ENCODE measurements around the gene STARD5. TPM values are rescaled to one million over a fixed set of nuclear protein-coding genes. Genes with fewer than 3 reads are reported as not detected.

Gene STARD5
- total RNA-seq, 3 donors from 2014 or later (not counting 1 experiment from before 2014, with no cell fraction given) = 4.7 to 6.6 (median 6.3) TPM

DNA sequence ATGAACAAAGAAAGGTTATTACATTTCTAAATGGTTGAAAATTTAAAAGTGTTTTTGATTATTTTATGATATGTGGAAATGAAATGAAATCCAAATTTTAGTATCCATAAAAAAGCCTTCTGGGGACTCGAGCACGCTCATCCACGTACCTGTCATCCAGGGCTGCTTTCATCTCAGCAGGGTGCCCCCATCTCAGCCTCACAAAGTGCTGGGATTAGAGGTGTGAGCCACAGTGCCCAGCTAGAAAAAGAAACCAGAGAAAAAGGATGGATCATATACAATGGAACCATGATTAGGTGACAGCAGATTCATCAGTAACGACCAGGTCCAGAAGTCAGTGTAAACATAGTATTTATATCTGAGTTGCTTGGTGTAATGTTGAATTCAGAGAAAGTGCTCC is 49.7 kb downstream of the STARD5 start:
- Histone ChIP-seq H3K36me3 (ENCODE audit: control insufficient read depth, insufficient read depth, low read length) (no peaks in the 10 kb centered on the region), H3K9me3 (ENCODE audit: control insufficient read depth, insufficient read depth, low read length) (peaks cover 3% of the 10 kb centered on the region), H3K27ac (ENCODE audit: low read length) (no peak overlapping the region), H3K4me1 (ENCODE audit: control insufficient read depth, insufficient read depth, low read length) (no peaks in the 10 kb centered on the region), H3K27me3 (ENCODE audit: control insufficient read depth, insufficient read depth, low read length) (no peaks in the 10 kb centered on the region), H3K4me3 (ENCODE audit: low read length) (no peak overlapping the region)
- intact Hi-C loops (cut with micrococcal nuclease) = loop anchor here (2.0 kb wide), 1 partner anchor 23 kb away; no protein-coding TSS in a partner anchor
- H3K36me3 Mint-ChIP-seq = peaks cover 9% of the 10 kb centered on the region
- H3K27ac Mint-ChIP-seq = no peak overlapping the region
- H3K27me3 Mint-ChIP-seq (ENCODE audit: low read depth in 2 of 2) = no peaks in the 10 kb centered on the region
- ATAC-seq = no peak
- no peak overlapping the region for H3K4me3 Mint-ChIP-seq
- WGBS (ENCODE audit: insufficient coverage) = 94% methylated on average over 3 of the region's 4 CpGs
- no peak for DNase-seq
- H3K9me3 Mint-ChIP-seq = peaks cover 4 to 5% of the 10 kb centered on the region in 2 donors
- TF ChIP-seq, protein P1, sequence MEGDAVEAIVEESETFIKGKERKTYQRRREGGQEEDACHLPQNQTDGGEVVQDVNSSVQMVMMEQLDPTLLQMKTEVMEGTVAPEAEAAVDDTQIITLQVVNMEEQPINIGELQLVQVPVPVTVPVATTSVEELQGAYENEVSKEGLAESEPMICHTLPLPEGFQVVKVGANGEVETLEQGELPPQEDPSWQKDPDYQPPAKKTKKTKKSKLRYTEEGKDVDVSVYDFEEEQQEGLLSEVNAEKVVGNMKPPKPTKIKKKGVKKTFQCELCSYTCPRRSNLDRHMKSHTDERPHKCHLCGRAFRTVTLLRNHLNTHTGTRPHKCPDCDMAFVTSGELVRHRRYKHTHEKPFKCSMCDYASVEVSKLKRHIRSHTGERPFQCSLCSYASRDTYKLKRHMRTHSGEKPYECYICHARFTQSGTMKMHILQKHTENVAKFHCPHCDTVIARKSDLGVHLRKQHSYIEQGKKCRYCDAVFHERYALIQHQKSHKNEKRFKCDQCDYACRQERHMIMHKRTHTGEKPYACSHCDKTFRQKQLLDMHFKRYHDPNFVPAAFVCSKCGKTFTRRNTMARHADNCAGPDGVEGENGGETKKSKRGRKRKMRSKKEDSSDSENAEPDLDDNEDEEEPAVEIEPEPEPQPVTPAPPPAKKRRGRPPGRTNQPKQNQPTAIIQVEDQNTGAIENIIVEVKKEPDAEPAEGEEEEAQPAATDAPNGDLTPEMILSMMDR (IDR thresholded peaks at IDR 0.05) = no peak
- peaks cover 9 to 12% of the 10 kb centered on the region in 2 donors for H3K4me1 Mint-ChIP-seq

DNA sequence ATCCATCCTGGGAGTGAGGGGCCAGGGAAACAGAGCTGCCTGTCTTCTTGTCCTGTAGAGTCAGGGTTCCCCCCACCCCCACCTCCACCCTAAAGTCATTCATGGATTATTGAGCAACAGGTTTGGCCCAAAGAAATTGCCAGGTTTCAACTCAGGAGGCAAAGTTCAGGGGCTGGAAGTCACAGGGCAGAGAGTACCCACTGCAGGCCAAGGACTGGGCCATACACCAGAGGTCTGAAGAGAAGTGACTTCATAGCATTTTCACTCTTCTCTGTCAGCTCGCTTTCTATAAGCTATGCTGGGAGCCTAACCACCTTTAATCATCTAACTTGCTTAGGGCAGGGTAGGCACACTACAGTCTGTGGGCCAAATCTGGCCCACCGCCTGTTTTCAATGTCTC is 50.1 kb downstream of the STARD5 start:
- Mint-ChIP-seq H3K36me3 (peaks cover 9% of the 10 kb centered on the region), H3K27me3 (ENCODE audit: low read depth in 2 of 2) (no peaks in the 10 kb centered on the region), H3K27ac (no peak overlapping the region), H3K4me1 (peaks cover 9 to 12% of the 10 kb centered on the region in 2 donors), H3K9me3 (peaks cover 4 to 5% of the 10 kb centered on the region in 2 donors), H3K4me3 (no peak overlapping the region)
- peaks cover 3% of the 10 kb centered on the region for H3K9me3 ChIP-seq (ENCODE audit: control insufficient read depth, insufficient read depth, low read length)
- no peaks in the 10 kb centered on the region for H3K4me1 ChIP-seq (ENCODE audit: control insufficient read depth, insufficient read depth, low read length)
- H3K27me3 ChIP-seq (ENCODE audit: control insufficient read depth, insufficient read depth, low read length) = no peaks in the 10 kb centered on the region
- 100% methylated on average over 2 of the region's 2 CpGs for WGBS (ENCODE audit: insufficient coverage)
- ATAC-seq = no peak
- intact Hi-C loops (cut with micrococcal nuclease) = loop anchor here (2.0 kb wide), 1 partner anchor 23 kb away; no protein-coding TSS in a partner anchor
- no peak overlapping the region for H3K4me3 ChIP-seq (ENCODE audit: low read length)
- H3K36me3 ChIP-seq (ENCODE audit: control insufficient read depth, insufficient read depth, low read length) = no peaks in the 10 kb centered on the region
- no peak overlapping the region for H3K27ac ChIP-seq (ENCODE audit: low read length)
- TF ChIP-seq, protein P1 (IDR thresholded peaks at IDR 0.05) = no peak
- no peak for DNase-seq

DNA sequence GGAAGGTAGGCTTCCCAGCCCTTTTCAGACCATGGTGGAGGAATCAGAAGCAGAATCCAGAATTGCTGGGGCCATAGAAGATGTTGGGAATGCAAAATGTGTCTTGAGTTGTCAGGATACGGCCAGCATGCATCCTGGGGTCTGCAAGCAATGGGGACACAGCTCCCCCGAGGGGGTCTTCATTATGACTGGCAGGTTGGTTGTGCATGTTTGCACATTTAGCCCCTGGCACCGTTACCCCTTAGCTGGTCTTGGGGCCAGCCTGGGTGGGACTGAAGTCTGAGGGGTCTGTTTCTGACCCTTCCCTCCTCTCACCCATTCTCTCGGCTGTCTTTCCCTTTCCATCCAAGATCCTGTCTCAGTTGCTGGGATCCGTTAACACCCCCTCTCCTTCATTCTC is 50.7 kb downstream of the STARD5 start:
- H3K36me3 ChIP-seq (ENCODE audit: control insufficient read depth, insufficient read depth, low read length) = no peaks in the 10 kb centered on the region
- Mint-ChIP-seq H3K36me3 (peaks cover 9% of the 10 kb centered on the region), H3K4me1 (peaks cover 9 to 12% of the 10 kb centered on the region in 2 donors), H3K9me3 (peaks cover 4 to 5% of the 10 kb centered on the region in 2 donors), H3K4me3 (no peak overlapping the region), H3K27ac (no peak overlapping the region), H3K27me3 (ENCODE audit: low read depth in 2 of 2) (no peaks in the 10 kb centered on the region)
- H3K27ac ChIP-seq (ENCODE audit: low read length) = no peak overlapping the region
- no peaks in the 10 kb centered on the region for H3K27me3 ChIP-seq (ENCODE audit: control insufficient read depth, insufficient read depth, low read length)
- TF ChIP-seq, protein P1 (IDR thresholded peaks at IDR 0.05) = no peak
- 77% methylated on average over 4 of the region's 5 CpGs for WGBS (ENCODE audit: insufficient coverage)
- intact Hi-C loops (cut with micrococcal nuclease) = no loop called here
- no peak for ATAC-seq
- H3K4me1 ChIP-seq (ENCODE audit: control insufficient read depth, insufficient read depth, low read length) = no peaks in the 10 kb centered on the region
- no peak for DNase-seq
- H3K4me3 ChIP-seq (ENCODE audit: low read length) = no peak overlapping the region
- peaks cover 3% of the 10 kb centered on the region for H3K9me3 ChIP-seq (ENCODE audit: control insufficient read depth, insufficient read depth, low read length)

Measured in natural killer cell (primary cell).